ENCODE data around the gene CFDP1.
"Not testable (repeated sequence)": the region's sequence is repeated elsewhere in the genome, so short reads cannot be mapped to it uniquely, and the experiment has no call there.

DNA sequence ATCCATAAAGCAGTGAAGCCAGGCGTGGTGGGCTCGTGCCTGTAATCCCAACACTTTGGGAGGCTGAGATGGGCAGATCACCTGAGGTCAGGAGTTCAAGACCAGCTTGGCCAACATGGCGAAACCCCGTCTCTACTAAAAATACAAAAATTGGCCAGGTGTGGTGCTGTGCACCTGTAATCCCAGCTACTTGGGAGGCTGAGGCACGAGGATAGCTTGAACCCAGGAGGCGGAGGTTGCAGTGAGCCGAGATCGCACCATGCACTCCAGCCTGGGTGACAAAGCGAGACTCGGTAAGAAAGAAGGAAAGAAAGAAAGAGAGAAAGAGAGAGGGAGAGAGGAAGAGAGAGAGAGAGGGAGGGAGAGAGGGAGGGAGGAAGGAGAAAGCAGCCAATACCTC lies 160.7 kb downstream of the CFDP1 start:
- TF ChIP-seq, protein P1, sequence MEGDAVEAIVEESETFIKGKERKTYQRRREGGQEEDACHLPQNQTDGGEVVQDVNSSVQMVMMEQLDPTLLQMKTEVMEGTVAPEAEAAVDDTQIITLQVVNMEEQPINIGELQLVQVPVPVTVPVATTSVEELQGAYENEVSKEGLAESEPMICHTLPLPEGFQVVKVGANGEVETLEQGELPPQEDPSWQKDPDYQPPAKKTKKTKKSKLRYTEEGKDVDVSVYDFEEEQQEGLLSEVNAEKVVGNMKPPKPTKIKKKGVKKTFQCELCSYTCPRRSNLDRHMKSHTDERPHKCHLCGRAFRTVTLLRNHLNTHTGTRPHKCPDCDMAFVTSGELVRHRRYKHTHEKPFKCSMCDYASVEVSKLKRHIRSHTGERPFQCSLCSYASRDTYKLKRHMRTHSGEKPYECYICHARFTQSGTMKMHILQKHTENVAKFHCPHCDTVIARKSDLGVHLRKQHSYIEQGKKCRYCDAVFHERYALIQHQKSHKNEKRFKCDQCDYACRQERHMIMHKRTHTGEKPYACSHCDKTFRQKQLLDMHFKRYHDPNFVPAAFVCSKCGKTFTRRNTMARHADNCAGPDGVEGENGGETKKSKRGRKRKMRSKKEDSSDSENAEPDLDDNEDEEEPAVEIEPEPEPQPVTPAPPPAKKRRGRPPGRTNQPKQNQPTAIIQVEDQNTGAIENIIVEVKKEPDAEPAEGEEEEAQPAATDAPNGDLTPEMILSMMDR (optimal IDR thresholded peaks at IDR 0.05 in 1 of 3, IDR thresholded peaks at IDR 0.05 in 1 of 3, conservative IDR thresholded peaks at IDR 0.05 in 1 of 3; ENCODE audit: extremely low read depth in 1 of 3, insufficient read depth in 2 of 3, low read length in 3 of 3): not testable (repeated sequence)
- not testable (repeated sequence) for TF ChIP-seq EZH2 (IDR thresholded peaks at IDR 0.05; ENCODE audit: low read length)

Data from keratinocyte (primary cell).